ENCODE measurements around the gene BOC. TPM values are rescaled to one million over a fixed set of nuclear protein-coding genes. Genes with fewer than 3 reads are reported as not detected.

BOC gene
- total RNA-seq, 1 experiment from 2014 or later, result 3.5 TPM

DNA sequence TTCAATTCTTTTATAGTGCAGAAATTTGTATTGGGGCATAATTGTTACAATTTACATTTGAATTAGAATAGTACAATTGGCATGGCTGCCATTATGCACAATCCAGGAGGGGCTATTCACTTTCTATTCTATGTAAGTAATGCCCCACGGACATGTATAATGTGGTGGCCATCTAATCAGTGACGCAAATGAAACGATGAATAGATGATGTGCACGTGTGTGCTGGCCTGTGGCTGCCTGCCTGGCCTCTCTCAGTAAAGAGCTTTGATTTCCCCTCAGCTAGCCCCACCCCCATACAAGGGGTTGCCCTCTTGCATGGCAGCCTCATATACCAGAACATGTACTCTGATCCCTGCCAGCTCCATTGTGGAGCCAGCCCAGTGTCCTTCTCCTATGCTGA is 86.5 kb downstream of the BOC start:
- DNase-seq, result no peak
- Mint-ChIP-seq H3K36me3 (ENCODE audit: insufficient read depth in 1 of 3, low read depth in 3 of 3) (no peaks in the 10 kb centered on the region; a peak in 1 of 7 replicates), H3K4me1 (peaks cover 13 to 15% of the 10 kb centered on the region in 2 experiments), H3K27ac (no peak overlapping the region; a peak in 1 of 7 replicates), H3K4me3 (no peak overlapping the region), H3K9me3 (no peaks in the 10 kb centered on the region), H3K27me3 (ENCODE audit: low read depth) (no peaks in the 10 kb centered on the region)
- no peak overlapping the region for H4K91ac ChIP-seq (ENCODE audit: insufficient read length, low read depth, low read length)
- no peak overlapping the region for H2BK20ac ChIP-seq (ENCODE audit: low read depth, low read length, poor library complexity, severe bottlenecking)
- H3T11ph ChIP-seq (ENCODE audit: low read length), result no peak overlapping the region
- H2BK15ac ChIP-seq (ENCODE audit: low read depth, low read length), result no peak overlapping the region
- peaks cover 5% of the 10 kb centered on the region; the same call in 1 of the 2 replicates for H3K4me1 ChIP-seq (ENCODE audit: insufficient read depth, low read length)
- no peak overlapping the region for H2AK5ac ChIP-seq (ENCODE audit: insufficient read length, low read length)
- H3K18ac ChIP-seq (ENCODE audit: insufficient read length, low read depth, low read length), result no peak overlapping the region
- no peak overlapping the region for H4K8ac ChIP-seq (replicated peaks; ENCODE audit: insufficient read length, low read depth, low read length)
- H4K20me1 ChIP-seq (ENCODE audit: control insufficient read depth, insufficient read depth, insufficient read length), result no peaks in the 10 kb centered on the region
- H3K4me2 ChIP-seq (ENCODE audit: insufficient read depth, insufficient read length, low read length), result no peak overlapping the region
- H3K79me1 ChIP-seq (ENCODE audit: insufficient read depth, low read depth, low read length, poor library complexity, severe bottlenecking), result no peaks in the 10 kb centered on the region
- H3K9me3 ChIP-seq (ENCODE audit: control insufficient read depth, low read depth, low read length), result no peaks in the 10 kb centered on the region
- no peaks in the 10 kb centered on the region for H3K27me3 ChIP-seq (ENCODE audit: insufficient read depth, low read length)
- no peak overlapping the region for H3K23ac ChIP-seq (ENCODE audit: insufficient read length, low read depth, low read length)
- no peaks in the 10 kb centered on the region for H3K79me2 ChIP-seq (ENCODE audit: insufficient read depth, low read length)
- H4K5ac ChIP-seq (ENCODE audit: insufficient read length, low read depth, low read length), result no peak overlapping the region
- H3K23me2 ChIP-seq (ENCODE audit: insufficient read length, low read depth, low read length, poor library complexity, severe bottlenecking), result no peaks in the 10 kb centered on the region
- no peak overlapping the region for H3K56ac ChIP-seq (ENCODE audit: insufficient read length, low read depth, low read length)
- no CpG with 5 or more reads among the region's 4 CpGs for WGBS (ENCODE audit: extremely low coverage, insufficient read length, low lambda C conversion rate)
- no peak overlapping the region for H2AFZ ChIP-seq (ENCODE audit: low read length)
- TF ChIP-seq, protein P1, sequence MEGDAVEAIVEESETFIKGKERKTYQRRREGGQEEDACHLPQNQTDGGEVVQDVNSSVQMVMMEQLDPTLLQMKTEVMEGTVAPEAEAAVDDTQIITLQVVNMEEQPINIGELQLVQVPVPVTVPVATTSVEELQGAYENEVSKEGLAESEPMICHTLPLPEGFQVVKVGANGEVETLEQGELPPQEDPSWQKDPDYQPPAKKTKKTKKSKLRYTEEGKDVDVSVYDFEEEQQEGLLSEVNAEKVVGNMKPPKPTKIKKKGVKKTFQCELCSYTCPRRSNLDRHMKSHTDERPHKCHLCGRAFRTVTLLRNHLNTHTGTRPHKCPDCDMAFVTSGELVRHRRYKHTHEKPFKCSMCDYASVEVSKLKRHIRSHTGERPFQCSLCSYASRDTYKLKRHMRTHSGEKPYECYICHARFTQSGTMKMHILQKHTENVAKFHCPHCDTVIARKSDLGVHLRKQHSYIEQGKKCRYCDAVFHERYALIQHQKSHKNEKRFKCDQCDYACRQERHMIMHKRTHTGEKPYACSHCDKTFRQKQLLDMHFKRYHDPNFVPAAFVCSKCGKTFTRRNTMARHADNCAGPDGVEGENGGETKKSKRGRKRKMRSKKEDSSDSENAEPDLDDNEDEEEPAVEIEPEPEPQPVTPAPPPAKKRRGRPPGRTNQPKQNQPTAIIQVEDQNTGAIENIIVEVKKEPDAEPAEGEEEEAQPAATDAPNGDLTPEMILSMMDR (conservative IDR thresholded peaks at IDR 0.05), result no peak
- H3K14ac ChIP-seq (ENCODE audit: insufficient read depth, low read length), result no peak overlapping the region
- H2BK12ac ChIP-seq (ENCODE audit: insufficient read length, low read depth, low read length), result no peak overlapping the region
- no peak overlapping the region for H2BK120ac ChIP-seq (ENCODE audit: low read depth, low read length, poor library complexity, severe bottlenecking)
- H3K27ac ChIP-seq (ENCODE audit: insufficient read length, low read depth, low read length), result no peak overlapping the region
- H2BK5ac ChIP-seq (ENCODE audit: insufficient read length, low read length), result no peak overlapping the region
- H3K9ac ChIP-seq (ENCODE audit: extremely low read depth, insufficient read length, low read length), result no peak overlapping the region
- no peak overlapping the region for H3K4ac ChIP-seq (ENCODE audit: low read depth, low read length)
